ENCODE results near the gene SLIT3.

The SLIT3 gene

DNA sequence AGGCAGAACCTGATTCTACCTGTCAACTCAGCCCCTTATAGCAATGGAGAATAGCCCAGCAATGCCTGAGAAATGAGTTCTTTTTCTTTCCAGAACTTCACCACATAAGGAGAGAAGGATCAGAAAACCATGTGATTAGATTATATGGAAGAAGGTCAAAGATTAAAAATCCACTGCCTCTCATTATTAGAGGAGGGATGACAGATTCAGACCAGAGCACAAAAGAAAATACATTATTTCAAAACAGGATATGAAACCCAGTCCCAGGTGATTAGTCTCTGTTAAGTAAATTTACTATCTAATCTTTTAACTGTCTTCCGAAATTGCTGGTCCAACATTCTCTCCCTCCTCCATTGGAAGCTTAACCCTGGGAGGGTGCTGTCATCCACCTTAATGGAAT lies 322.4 kb downstream of the SLIT3 start:
- no peak for DNase-seq
- Mint-ChIP-seq H3K27me3 (peaks cover 16% of the 10 kb centered on the region), H3K9me3 (no peaks in the 10 kb centered on the region), H3K36me3 (ENCODE audit: low read depth) (no peaks in the 10 kb centered on the region), H3K4me1 (ENCODE audit: low read depth) (no peaks in the 10 kb centered on the region), H3K27ac (no peak overlapping the region), H3K4me3 (no peak overlapping the region)

DNA sequence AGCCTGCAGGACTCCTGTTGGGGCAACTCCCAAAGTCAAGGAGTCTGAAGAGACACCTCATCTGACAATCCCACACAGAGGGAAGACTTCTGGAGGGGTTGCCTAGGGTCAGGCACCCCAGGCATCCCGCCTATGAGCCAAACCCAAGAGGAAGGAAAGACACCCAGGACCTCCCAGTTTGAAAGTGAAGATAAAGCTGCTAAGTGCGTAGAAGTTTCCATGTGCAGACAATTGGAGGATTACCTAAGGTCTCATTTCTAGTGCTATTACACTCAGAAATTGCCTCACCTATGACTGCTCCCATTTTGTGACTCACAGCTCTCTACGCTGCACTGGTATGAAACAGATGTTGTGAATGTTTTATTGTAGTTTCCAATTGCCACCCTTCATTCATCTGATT lies 322.9 kb downstream of the SLIT3 start:
- no peak overlapping the region for H3K4me3 Mint-ChIP-seq
- H3K9me3 Mint-ChIP-seq: no peaks in the 10 kb centered on the region
- H3K27ac Mint-ChIP-seq: no peak overlapping the region
- no peaks in the 10 kb centered on the region for H3K4me1 Mint-ChIP-seq (ENCODE audit: low read depth)
- DNase-seq: no peak
- H3K36me3 Mint-ChIP-seq (ENCODE audit: low read depth): no peaks in the 10 kb centered on the region
- peaks cover 16% of the 10 kb centered on the region for H3K27me3 Mint-ChIP-seq

GRCh38 chr5:168976311-168976970 lies 324.5 kb downstream of the SLIT3 start:
- Mint-ChIP-seq H3K36me3 (ENCODE audit: low read depth) (no peaks in the 10 kb centered on the region), H3K27me3 (peaks cover 26% of the 10 kb centered on the region), H3K9me3 (no peaks in the 10 kb centered on the region), H3K4me1 (ENCODE audit: low read depth) (no peaks in the 10 kb centered on the region), H3K27ac (no peak overlapping the region), H3K4me3 (no peak overlapping the region)
- DNase-seq: no peak

DNA sequence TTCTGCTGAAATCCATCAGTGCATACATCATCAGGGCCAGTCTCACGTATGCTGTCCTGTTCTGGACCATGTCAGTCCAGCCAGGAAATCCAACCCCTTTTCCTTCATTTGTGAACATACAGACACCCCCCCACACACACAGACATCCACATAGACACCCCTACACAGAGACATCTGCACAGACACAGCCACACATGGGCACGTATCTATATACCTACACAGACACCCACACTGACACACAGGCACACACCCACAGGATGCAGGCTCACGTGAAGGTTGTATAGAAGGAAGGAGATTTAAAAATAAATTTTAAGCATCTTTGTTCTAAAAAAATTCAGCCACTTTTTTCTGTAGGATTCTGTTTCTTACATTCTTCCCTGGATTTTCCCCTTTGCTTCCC lies 325.6 kb downstream of the SLIT3 start:
- Mint-ChIP-seq H3K4me1 (ENCODE audit: low read depth) (no peaks in the 10 kb centered on the region), H3K27ac (no peak overlapping the region), H3K4me3 (no peak overlapping the region), H3K27me3 (peaks cover 36% of the 10 kb centered on the region), H3K9me3 (no peaks in the 10 kb centered on the region), H3K36me3 (ENCODE audit: low read depth) (no peaks in the 10 kb centered on the region)
- no peak for DNase-seq

GRCh38 chr5:168974082-168974481 lies 326.9 kb downstream of the SLIT3 start:
- DNase-seq: no peak
- Mint-ChIP-seq H3K27ac (no peak overlapping the region), H3K27me3 (peaks cover 44% of the 10 kb centered on the region), H3K9me3 (no peaks in the 10 kb centered on the region), H3K4me1 (ENCODE audit: low read depth) (no peaks in the 10 kb centered on the region), H3K4me3 (no peak overlapping the region), H3K36me3 (ENCODE audit: low read depth) (no peaks in the 10 kb centered on the region)

DNA sequence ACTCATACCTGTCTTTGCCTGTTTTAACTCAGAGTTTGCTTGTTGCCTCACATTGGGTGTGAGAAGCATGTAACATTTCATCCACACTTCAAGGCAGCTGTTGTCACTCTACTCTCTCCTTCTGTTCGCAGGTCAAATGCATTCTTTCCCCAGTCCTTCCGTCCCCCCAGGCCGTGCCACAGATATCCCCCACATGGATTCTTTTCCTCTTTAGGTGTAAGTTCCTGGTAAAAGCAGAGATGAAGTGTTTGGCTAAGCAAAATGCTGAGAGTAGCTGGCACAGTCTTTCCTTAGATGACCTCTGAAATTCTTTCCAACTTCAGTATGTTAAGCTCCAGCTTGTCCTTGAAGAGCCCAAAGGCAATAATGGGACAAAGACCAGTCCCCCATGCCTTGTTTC lies 328.2 kb downstream of the SLIT3 start:
- no peak overlapping the region for H3K4me3 Mint-ChIP-seq
- H3K4me1 Mint-ChIP-seq (ENCODE audit: low read depth): no peaks in the 10 kb centered on the region
- no peak for DNase-seq
- no peak overlapping the region for H3K27ac Mint-ChIP-seq
- H3K27me3 Mint-ChIP-seq: peaks cover 54% of the 10 kb centered on the region
- no peaks in the 10 kb centered on the region for H3K36me3 Mint-ChIP-seq (ENCODE audit: low read depth)
- H3K9me3 Mint-ChIP-seq: no peaks in the 10 kb centered on the region

DNA sequence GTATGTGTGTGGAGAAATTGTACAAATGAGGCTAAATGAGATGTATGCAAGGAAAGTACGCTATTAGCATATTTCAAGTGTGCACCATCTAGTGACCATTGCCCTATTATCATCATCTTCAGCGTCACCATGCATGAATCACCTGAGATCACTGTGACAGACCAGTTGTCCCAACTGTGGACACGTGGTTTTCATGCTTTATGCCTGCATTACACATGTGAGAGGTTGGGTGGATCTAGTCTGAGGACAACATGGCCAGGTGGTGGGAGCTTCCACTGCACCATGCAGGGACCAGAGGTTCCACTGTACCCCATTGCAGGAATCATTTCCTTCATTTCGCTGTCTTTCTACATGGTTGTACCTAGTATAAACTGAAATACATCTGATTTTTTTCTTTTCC lies 329.8 kb downstream of the SLIT3 start:
- no peaks in the 10 kb centered on the region for H3K36me3 Mint-ChIP-seq (ENCODE audit: low read depth)
- no peak overlapping the region for H3K4me3 Mint-ChIP-seq
- no peak overlapping the region for H3K27ac Mint-ChIP-seq
- H3K4me1 Mint-ChIP-seq (ENCODE audit: low read depth): no peaks in the 10 kb centered on the region
- H3K27me3 Mint-ChIP-seq: peaks cover 49% of the 10 kb centered on the region
- no peak for DNase-seq
- no peaks in the 10 kb centered on the region for H3K9me3 Mint-ChIP-seq

DNA sequence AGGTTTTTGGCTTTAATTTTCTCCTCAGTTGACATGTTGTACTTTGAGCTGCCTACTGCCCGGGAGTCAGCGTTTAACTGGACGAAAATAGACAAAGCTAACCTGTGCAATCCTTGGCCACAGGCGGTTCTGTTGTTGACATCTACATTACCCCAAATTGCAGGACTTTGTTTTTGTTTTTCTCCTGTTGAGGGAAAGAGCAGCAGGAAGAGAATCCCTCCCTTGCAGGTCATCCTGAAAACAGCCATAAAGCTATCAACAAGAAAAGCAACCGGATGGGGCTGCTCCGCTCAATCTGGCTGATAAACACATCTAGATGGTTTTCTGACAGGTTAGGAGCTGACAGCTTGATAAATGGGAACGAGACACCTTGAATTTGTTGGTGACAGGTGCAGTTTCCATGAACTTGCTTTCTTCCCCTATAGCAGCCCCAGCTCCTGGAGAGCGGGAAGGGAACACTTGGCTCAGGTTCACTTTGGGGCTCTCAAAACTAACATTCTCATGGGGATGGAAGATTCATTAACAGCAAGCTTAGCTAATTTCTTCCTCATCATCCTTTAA lies 331.5 kb downstream of the SLIT3 start:
- H3K27ac Mint-ChIP-seq: no peak overlapping the region
- no peaks in the 10 kb centered on the region for H3K9me3 Mint-ChIP-seq
- no peaks in the 10 kb centered on the region for H3K4me1 Mint-ChIP-seq (ENCODE audit: low read depth)
- no peak for DNase-seq
- peaks cover 41% of the 10 kb centered on the region for H3K27me3 Mint-ChIP-seq
- no peak overlapping the region for H3K4me3 Mint-ChIP-seq
- H3K36me3 Mint-ChIP-seq (ENCODE audit: low read depth): no peaks in the 10 kb centered on the region

GRCh38 chr5:168967882-168968620 lies 332.9 kb downstream of the SLIT3 start:
- Mint-ChIP-seq H3K4me3 (no peak overlapping the region), H3K4me1 (ENCODE audit: low read depth) (no peaks in the 10 kb centered on the region), H3K36me3 (ENCODE audit: low read depth) (no peaks in the 10 kb centered on the region), H3K9me3 (no peaks in the 10 kb centered on the region), H3K27ac (no peak overlapping the region), H3K27me3 (peaks cover 39% of the 10 kb centered on the region)
- no peak for DNase-seq

GRCh38 chr5:168965638-168966037 lies 335.3 kb downstream of the SLIT3 start:
- Mint-ChIP-seq H3K27me3 (peaks cover 23% of the 10 kb centered on the region), H3K27ac (no peak overlapping the region), H3K9me3 (no peaks in the 10 kb centered on the region), H3K4me3 (no peak overlapping the region), H3K36me3 (ENCODE audit: low read depth) (no peaks in the 10 kb centered on the region), H3K4me1 (ENCODE audit: low read depth) (no peaks in the 10 kb centered on the region)
- no peak for DNase-seq

GRCh38 chr5:168964182-168964581 lies 336.8 kb downstream of the SLIT3 start:
- no peak for DNase-seq
- H3K36me3 Mint-ChIP-seq (ENCODE audit: low read depth): no peaks in the 10 kb centered on the region
- H3K27me3 Mint-ChIP-seq: peaks cover 14% of the 10 kb centered on the region
- H3K4me3 Mint-ChIP-seq: no peak overlapping the region
- H3K4me1 Mint-ChIP-seq (ENCODE audit: low read depth): peaks cover 3% of the 10 kb centered on the region
- no peak overlapping the region for H3K27ac Mint-ChIP-seq
- no peaks in the 10 kb centered on the region for H3K9me3 Mint-ChIP-seq

DNA sequence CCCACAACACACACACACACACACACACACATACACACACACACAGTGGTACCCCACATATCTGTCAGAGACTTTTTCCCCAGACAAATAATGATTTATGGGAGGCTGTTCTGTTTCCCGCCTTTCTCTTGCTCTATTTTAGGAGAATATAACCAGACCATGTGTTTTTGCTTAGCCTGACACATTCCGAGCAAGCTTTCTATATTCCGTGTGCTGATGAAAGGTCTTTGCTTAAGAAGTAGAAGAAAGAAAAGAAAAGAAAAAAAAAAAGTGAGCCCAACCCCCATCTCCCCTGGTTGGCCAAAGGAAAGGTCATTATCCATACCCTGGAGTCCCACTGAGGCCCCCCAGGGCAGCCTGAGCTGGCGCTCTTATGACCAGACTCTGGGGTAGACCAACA lies 338.6 kb downstream of the SLIT3 start:
- H3K4me3 Mint-ChIP-seq: no peak overlapping the region
- H3K27me3 Mint-ChIP-seq: peaks cover 2% of the 10 kb centered on the region
- no peaks in the 10 kb centered on the region for H3K36me3 Mint-ChIP-seq (ENCODE audit: low read depth)
- no peak overlapping the region for H3K27ac Mint-ChIP-seq
- DNase-seq: no peak
- peaks cover 3% of the 10 kb centered on the region for H3K4me1 Mint-ChIP-seq (ENCODE audit: low read depth)
- no peaks in the 10 kb centered on the region for H3K9me3 Mint-ChIP-seq

DNA sequence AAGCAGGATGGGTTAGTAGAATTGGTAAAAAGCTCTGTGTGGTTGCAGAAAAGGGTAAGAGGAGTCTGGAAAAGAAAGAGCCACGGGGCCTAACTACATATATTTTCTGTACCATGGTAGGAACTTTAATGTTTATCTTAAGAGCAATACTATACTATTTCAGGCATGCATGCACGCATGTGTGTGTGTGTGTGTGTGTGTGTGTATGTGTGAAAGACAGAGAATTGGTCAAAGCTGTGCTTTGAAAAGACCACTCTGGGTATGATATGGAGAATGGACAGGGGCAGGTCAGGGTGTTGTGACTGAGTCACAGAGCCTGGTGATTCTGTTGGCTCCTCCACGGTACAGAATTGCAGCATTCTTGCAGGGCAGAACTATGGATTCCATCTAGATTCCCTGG lies 339.3 kb downstream of the SLIT3 start:
- H3K4me1 Mint-ChIP-seq (ENCODE audit: low read depth): peaks cover 3% of the 10 kb centered on the region
- H3K36me3 Mint-ChIP-seq (ENCODE audit: low read depth): no peaks in the 10 kb centered on the region
- H3K9me3 Mint-ChIP-seq: no peaks in the 10 kb centered on the region
- H3K27me3 Mint-ChIP-seq: peaks cover 2% of the 10 kb centered on the region
- H3K27ac Mint-ChIP-seq: no peak overlapping the region
- no peak overlapping the region for H3K4me3 Mint-ChIP-seq
- no peak for DNase-seq

GRCh38 chr5:168960497-168960896 lies 340.4 kb downstream of the SLIT3 start:
- H3K27ac Mint-ChIP-seq: no peak overlapping the region
- no peak for DNase-seq
- H3K36me3 Mint-ChIP-seq (ENCODE audit: low read depth): no peaks in the 10 kb centered on the region
- no peak overlapping the region for H3K4me3 Mint-ChIP-seq
- H3K4me1 Mint-ChIP-seq (ENCODE audit: low read depth): peaks cover 3% of the 10 kb centered on the region
- peaks cover 2% of the 10 kb centered on the region for H3K27me3 Mint-ChIP-seq
- no peaks in the 10 kb centered on the region for H3K9me3 Mint-ChIP-seq

GRCh38 chr5:168953351-168953750 lies 347.6 kb downstream of the SLIT3 start:
- Mint-ChIP-seq H3K27ac (no peak overlapping the region), H3K4me1 (ENCODE audit: low read depth) (peaks cover 7% of the 10 kb centered on the region), H3K9me3 (no peaks in the 10 kb centered on the region), H3K4me3 (no peak overlapping the region), H3K27me3 (no peaks in the 10 kb centered on the region), H3K36me3 (ENCODE audit: low read depth) (no peaks in the 10 kb centered on the region)
- DNase-seq: no peak

Data from activated T-cell treated with anti-CD3 and anti-CD28 coated beads, Interleukin-2, amount 50 U/mL, for 24 hours (primary cell).